K562 (cell line): ENCODE results near the gene ITPR2. TPM values are rescaled to one million over a fixed set of nuclear protein-coding genes. Genes with fewer than 3 reads are reported as not detected.

Experiments used
- DMBX1 ChIP-seq: fragments of 250-450 bp; sonication (Bioruptor Pico); IDR thresholded peaks from 2 replicates; pipeline ENCODE4 v1.8.0; 2022; ENCODE audit warnings: inconsistent platforms, mild to moderate bottlenecking, moderate library complexity, borderline replicate concordance
- ETV1 ChIP-seq: fragments of 450-650 bp; conservative IDR thresholded peaks from 2 replicates; pipeline ENCODE4 v1.6.1; 2016; ENCODE audit warnings: missing genetic modification characterization, control low read depth, low read depth, missing compliant biosample characterization
- HMG20A ChIP-seq: fragments of 450-650 bp; formaldehyde crosslinking; conservative IDR thresholded peaks from 2 replicates; pipeline ENCODE4 v1.4.0; 2020; ENCODE audit warnings: mild to moderate bottlenecking, mixed read lengths
- IFI16 ChIP-seq: fragments of 250-450 bp; sonication (Bioruptor Pico); IDR thresholded peaks from 2 replicates; pipeline ENCODE4 v2.1.2; 2022; ENCODE audit warnings: mild to moderate bottlenecking, inconsistent platforms
- LCOR ChIP-seq: sonication (generic); formaldehyde crosslinking; IDR thresholded peaks from 2 replicates; pipeline ENCODE4 v1.8.0; 2022; ENCODE audit warnings: mild to moderate bottlenecking, missing genetic modification reagents
- MCM2 ChIP-seq: fragments of 450-650 bp; IDR thresholded peaks from 2 replicates; pipeline ENCODE4 v1.6.1; 2017; ENCODE audit warnings: low read depth, mild to moderate bottlenecking
- PTRF ChIP-seq: fragments of 450-650 bp; IDR thresholded peaks from 2 replicates; pipeline ENCODE4 v1.6.1; 2016; ENCODE audit warnings: mild to moderate bottlenecking, missing genetic modification characterization, missing compliant biosample characterization
- SP2 ChIP-seq: IDR thresholded peaks from 2 replicates; pipeline ENCODE4 v1.6.1; 2011; ENCODE audit warnings: mild to moderate bottlenecking, low read depth, low read length, moderate library complexity; ENCODE audit not compliant: poor library complexity, severe bottlenecking; ENCODE audit errors: extremely low read depth
- TOE1 ChIP-seq, 2 experiments: fragments of 450-650 bp in 1 of 2; sonication (generic) in 1 of 2; formaldehyde crosslinking in 1 of 2; IDR thresholded peaks; 2 replicates each; pipeline versions ENCODE4 v1.7.1 to v1.8.0; 2016 to 2022; ENCODE audit warnings: borderline replicate concordance in 2 of 2, mild to moderate bottlenecking in 2 of 2, antibody characterized with exemption in 1 of 2, inconsistent platforms in 1 of 2, low read depth in 1 of 2, missing genetic modification reagents in 1 of 2, moderate library complexity in 1 of 2
- polyA plus RNA-seq, 8 experiments: library from polyadenylated mRNA; depleted of rRNA in 4 of 8; stranded (reverse) in 5 of 8; unstranded in 3 of 8; fragments of >200 nt; fragmentation: Nextera tagmentation in 2 of 8; fragmentation: Illumina TruSeq in 1 of 8; extraction: Ambion mirVana in 2 of 8; extraction: Trizol in 1 of 8; gene quantifications; 2 replicates each; pipeline versions ENCODE4 v1.2.1 to v1.2.3, GENCODE V29; 2011 to 2014; ENCODE audit warnings: inconsistent platforms in 1 of 8, missing spikeins in 1 of 8
- total RNA-seq, 7 experiments: library from RNA; depleted of rRNA in 6 of 7; stranded (reverse); fragments of >200 nt in 6 of 7; fragmentation: Illumina TruSeq in 2 of 7; extraction: Trizol in 2 of 7; gene quantifications; 2 replicates each; pipeline versions ENCODE4 v1.2.1 to v1.2.3, GENCODE V29; 2011 to 2021; ENCODE audit warnings: low replicate concordance in 1 of 7
- TF ChIP-seq, protein P1 (sequence below): fragments of 200-800 bp; sonication (Bioruptor generic); IDR thresholded peaks from 2 replicates; pipeline ENCODE4 v1.6.1; 2017; ENCODE audit warnings: missing genetic modification characterization, missing compliant biosample characterization
- TF ChIP-seq, protein P2 (sequence below): sonication (generic); formaldehyde crosslinking; IDR thresholded peaks from 2 replicates; pipeline ENCODE4 v1.8.0; 2023; ENCODE audit warnings: mild to moderate bottlenecking, missing genetic modification reagents
- TF ChIP-seq, protein P3 (sequence below): fragments of 250-450 bp; sonication (Bioruptor Pico); IDR thresholded peaks from 2 replicates; pipeline ENCODE4 v1.9.0; 2021; ENCODE audit warnings: mild to moderate bottlenecking, inconsistent platforms
- TF ChIP-seq, protein P4 (sequence below): fragments of 250-450 bp; sonication (Bioruptor Pico); IDR thresholded peaks from 2 replicates; pipeline ENCODE4 v1.4.0; 2020; ENCODE audit warnings: mild to moderate bottlenecking, moderate library complexity

The ITPR2 gene
- total and polyA plus RNA-seq, 9 of the 15 experiments (the other 6 are each of a cell fraction or from before 2014, with no cell fraction given) = 0.21 to 3.3 (median 0.95) TPM

DNA sequence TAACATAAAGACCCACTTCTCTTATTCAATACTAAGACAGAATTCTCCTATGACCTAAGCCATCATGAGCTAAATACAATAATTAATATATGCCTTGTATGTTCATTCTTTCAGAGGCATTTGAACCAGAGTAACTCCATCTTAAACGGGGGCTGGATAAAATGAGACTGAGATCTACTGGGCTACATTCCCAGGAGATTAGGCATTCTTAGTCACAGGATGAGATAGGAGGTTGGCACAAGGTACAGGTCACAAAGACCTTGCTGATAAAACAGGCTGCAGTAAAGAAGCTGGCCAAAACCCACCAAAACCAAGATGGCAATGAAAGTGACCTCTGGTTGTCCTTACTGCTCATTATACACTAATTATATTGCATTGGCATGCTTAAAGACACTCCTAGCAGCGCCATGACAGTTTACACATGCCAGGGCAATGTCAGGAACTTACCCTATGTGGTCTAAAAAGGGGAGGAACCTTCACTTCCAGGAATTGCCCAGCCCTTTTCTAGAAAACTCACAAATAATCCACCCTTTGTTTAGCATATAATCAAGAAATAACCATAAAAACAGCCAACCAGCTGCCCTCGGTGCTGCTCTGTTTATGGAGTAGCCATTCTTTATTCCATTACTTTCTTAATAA is 376.9 kb downstream of the ITPR2 start (continued):
- no peak for TF ChIP-seq DMBX1 (CRISPR knock-in tag)
- no peak for TF ChIP-seq SP2
- TF ChIP-seq, protein P1, sequence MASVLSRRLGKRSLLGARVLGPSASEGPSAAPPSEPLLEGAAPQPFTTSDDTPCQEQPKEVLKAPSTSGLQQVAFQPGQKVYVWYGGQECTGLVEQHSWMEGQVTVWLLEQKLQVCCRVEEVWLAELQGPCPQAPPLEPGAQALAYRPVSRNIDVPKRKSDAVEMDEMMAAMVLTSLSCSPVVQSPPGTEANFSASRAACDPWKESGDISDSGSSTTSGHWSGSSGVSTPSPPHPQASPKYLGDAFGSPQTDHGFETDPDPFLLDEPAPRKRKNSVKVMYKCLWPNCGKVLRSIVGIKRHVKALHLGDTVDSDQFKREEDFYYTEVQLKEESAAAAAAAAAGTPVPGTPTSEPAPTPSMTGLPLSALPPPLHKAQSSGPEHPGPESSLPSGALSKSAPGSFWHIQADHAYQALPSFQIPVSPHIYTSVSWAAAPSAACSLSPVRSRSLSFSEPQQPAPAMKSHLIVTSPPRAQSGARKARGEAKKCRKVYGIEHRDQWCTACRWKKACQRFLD (CRISPR knock-in tag) = no peak
- TF ChIP-seq, protein P2, sequence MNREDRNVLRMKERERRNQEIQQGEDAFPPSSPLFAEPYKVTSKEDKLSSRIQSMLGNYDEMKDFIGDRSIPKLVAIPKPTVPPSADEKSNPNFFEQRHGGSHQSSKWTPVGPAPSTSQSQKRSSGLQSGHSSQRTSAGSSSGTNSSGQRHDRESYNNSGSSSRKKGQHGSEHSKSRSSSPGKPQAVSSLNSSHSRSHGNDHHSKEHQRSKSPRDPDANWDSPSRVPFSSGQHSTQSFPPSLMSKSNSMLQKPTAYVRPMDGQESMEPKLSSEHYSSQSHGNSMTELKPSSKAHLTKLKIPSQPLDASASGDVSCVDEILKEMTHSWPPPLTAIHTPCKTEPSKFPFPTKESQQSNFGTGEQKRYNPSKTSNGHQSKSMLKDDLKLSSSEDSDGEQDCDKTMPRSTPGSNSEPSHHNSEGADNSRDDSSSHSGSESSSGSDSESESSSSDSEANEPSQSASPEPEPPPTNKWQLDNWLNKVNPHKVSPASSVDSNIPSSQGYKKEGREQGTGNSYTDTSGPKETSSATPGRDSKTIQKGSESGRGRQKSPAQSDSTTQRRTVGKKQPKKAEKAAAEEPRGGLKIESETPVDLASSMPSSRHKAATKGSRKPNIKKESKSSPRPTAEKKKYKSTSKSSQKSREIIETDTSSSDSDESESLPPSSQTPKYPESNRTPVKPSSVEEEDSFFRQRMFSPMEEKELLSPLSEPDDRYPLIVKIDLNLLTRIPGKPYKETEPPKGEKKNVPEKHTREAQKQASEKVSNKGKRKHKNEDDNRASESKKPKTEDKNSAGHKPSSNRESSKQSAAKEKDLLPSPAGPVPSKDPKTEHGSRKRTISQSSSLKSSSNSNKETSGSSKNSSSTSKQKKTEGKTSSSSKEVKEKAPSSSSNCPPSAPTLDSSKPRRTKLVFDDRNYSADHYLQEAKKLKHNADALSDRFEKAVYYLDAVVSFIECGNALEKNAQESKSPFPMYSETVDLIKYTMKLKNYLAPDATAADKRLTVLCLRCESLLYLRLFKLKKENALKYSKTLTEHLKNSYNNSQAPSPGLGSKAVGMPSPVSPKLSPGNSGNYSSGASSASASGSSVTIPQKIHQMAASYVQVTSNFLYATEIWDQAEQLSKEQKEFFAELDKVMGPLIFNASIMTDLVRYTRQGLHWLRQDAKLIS (CRISPR knock-in tag) = no peak
- peak; percentile 80 for TF ChIP-seq PTRF (tag)
- TF ChIP-seq, protein P3, sequence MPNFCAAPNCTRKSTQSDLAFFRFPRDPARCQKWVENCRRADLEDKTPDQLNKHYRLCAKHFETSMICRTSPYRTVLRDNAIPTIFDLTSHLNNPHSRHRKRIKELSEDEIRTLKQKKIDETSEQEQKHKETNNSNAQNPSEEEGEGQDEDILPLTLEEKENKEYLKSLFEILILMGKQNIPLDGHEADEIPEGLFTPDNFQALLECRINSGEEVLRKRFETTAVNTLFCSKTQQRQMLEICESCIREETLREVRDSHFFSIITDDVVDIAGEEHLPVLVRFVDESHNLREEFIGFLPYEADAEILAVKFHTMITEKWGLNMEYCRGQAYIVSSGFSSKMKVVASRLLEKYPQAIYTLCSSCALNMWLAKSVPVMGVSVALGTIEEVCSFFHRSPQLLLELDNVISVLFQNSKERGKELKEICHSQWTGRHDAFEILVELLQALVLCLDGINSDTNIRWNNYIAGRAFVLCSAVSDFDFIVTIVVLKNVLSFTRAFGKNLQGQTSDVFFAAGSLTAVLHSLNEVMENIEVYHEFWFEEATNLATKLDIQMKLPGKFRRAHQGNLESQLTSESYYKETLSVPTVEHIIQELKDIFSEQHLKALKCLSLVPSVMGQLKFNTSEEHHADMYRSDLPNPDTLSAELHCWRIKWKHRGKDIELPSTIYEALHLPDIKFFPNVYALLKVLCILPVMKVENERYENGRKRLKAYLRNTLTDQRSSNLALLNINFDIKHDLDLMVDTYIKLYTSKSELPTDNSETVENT (CRISPR knock-in tag) = no peak
- no peak for TF ChIP-seq ETV1 (tag)
- TF ChIP-seq HMG20A (CRISPR knock-in tag) = no peak
- TF ChIP-seq IFI16 = no peak
- TF ChIP-seq MCM2 = no peak
- TF ChIP-seq LCOR (CRISPR knock-in tag) = no peak
- TF ChIP-seq, protein P4, sequence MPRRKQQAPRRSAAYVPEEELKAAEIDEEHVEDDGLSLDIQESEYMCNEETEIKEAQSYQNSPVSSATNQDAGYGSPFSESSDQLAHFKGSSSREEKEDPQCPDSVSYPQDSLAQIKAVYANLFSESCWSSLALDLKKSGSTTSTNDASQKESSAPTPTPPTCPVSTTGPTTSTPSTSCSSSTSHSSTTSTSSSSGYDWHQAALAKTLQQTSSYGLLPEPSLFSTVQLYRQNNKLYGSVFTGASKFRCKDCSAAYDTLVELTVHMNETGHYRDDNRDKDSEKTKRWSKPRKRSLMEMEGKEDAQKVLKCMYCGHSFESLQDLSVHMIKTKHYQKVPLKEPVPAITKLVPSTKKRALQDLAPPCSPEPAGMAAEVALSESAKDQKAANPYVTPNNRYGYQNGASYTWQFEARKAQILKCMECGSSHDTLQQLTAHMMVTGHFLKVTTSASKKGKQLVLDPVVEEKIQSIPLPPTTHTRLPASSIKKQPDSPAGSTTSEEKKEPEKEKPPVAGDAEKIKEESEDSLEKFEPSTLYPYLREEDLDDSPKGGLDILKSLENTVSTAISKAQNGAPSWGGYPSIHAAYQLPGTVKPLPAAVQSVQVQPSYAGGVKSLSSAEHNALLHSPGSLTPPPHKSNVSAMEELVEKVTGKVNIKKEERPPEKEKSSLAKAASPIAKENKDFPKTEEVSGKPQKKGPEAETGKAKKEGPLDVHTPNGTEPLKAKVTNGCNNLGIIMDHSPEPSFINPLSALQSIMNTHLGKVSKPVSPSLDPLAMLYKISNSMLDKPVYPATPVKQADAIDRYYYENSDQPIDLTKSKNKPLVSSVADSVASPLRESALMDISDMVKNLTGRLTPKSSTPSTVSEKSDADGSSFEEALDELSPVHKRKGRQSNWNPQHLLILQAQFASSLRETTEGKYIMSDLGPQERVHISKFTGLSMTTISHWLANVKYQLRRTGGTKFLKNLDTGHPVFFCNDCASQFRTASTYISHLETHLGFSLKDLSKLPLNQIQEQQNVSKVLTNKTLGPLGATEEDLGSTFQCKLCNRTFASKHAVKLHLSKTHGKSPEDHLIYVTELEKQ = 0 out of 2 replicates have a peak, but pooled peaks have one; percentile 38
- TF ChIP-seq TOE1 (IDR thresholded peaks at IDR 0.05; ENCODE audit: borderline replicate concordance) = no peak
- TF ChIP-seq TOE1 (CRISPR knock-in tag; IDR thresholded peaks at IDR 0.05; ENCODE audit: borderline replicate concordance, low read depth) = no peak
